Measurements from ENCODE around the gene RAB44. TPM values are rescaled to one million over a fixed set of nuclear protein-coding genes. Genes with fewer than 3 reads are reported as not detected.

RAB44 gene
- total and polyA plus RNA-seq, 9 of the 15 experiments (the other 6 are each of a cell fraction or from before 2014, with no cell fraction given) = not detected

DNA sequence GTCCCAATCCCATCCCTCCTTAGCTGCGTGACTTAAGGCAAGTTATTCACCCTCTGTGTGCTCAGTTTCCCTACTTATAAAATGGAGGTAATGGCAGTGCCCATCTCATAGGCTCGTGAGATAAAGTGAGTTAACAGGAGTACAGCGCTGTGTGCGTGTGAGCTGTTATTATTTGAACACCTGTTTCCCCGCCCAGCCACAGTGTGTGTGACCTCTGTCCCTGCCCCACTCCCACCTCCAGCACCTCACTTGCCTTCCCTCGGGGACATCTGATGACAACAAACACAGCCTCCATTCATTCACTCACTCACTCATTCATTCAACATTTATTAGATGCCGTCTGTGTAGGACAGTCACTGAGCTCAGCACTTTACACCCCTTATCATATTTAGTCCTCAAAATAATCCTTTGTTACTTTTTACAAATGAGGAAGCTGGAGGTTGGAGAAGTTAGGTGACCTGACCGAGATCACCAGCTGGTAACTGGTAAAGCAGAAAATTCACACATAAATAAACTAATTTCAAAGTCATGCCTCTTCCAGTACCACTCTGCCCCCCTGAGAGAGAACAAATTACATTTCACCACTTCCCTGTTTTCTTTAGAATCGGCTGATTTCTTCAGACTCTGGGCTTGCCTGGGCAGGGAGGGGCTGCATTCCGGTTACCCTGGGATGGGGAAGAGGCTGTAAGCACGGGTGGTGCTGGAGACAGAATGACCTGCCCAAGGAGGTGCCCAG is 83.0 kb downstream of the RAB44 start (continued):
- TF ChIP-seq, protein P1, sequence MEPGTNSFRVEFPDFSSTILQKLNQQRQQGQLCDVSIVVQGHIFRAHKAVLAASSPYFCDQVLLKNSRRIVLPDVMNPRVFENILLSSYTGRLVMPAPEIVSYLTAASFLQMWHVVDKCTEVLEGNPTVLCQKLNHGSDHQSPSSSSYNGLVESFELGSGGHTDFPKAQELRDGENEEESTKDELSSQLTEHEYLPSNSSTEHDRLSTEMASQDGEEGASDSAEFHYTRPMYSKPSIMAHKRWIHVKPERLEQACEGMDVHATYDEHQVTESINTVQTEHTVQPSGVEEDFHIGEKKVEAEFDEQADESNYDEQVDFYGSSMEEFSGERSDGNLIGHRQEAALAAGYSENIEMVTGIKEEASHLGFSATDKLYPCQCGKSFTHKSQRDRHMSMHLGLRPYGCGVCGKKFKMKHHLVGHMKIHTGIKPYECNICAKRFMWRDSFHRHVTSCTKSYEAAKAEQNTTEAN (CRISPR knock-in tag; IDR thresholded peaks at IDR 0.05) = no peak
- TF ChIP-seq ESRRB (CRISPR knock-in tag; IDR thresholded peaks at IDR 0.05; ENCODE audit: borderline replicate concordance) (no peak), HLTF (IDR thresholded peaks at IDR 0.05) (no peak), SPI1 (IDR thresholded peaks at IDR 0.05; ENCODE audit: borderline replicate concordance, low read depth, low read length) (peak; percentile 48; the same call in 1 of the 2 replicates), ADNP (tag; IDR thresholded peaks at IDR 0.05) (no peak), HNRNPK (IDR thresholded peaks at IDR 0.05; ENCODE audit: low read depth, low read length, poor library complexity, severe bottlenecking) (no peak), KAT8 (IDR thresholded peaks at IDR 0.05; ENCODE audit: low read depth) (no peak), NONO (IDR thresholded peaks at IDR 0.05; ENCODE audit: low read depth in 2 of 2, low read length in 1 of 2) (no peak)
- TF ChIP-seq, protein P2, sequence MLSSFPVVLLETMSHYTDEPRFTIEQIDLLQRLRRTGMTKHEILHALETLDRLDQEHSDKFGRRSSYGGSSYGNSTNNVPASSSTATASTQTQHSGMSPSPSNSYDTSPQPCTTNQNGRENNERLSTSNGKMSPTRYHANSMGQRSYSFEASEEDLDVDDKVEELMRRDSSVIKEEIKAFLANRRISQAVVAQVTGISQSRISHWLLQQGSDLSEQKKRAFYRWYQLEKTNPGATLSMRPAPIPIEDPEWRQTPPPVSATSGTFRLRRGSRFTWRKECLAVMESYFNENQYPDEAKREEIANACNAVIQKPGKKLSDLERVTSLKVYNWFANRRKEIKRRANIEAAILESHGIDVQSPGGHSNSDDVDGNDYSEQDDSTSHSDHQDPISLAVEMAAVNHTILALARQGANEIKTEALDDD (IDR thresholded peaks at IDR 0.05) = peak; percentile 82
- TF ChIP-seq, protein P3, sequence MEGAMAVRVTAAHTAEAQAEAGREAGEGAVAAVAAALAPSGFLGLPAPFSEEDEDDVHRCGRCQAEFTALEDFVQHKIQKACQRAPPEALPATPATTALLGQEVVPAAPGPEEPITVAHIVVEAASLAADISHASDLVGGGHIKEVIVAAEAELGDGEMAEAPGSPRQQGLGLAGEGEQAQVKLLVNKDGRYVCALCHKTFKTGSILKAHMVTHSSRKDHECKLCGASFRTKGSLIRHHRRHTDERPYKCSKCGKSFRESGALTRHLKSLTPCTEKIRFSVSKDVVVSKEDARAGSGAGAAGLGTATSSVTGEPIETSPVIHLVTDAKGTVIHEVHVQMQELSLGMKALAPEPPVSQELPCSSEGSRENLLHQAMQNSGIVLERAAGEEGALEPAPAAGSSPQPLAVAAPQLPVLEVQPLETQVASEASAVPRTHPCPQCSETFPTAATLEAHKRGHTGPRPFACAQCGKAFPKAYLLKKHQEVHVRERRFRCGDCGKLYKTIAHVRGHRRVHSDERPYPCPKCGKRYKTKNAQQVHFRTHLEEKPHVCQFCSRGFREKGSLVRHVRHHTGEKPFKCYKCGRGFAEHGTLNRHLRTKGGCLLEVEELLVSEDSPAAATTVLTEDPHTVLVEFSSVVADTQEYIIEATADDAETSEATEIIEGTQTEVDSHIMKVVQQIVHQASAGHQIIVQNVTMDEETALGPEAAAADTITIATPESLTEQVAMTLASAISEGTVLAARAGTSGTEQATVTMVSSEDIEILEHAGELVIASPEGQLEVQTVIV (CRISPR knock-in tag; IDR thresholded peaks at IDR 0.05; ENCODE audit: borderline replicate concordance) = no peak
- TF ChIP-seq, protein P4, sequence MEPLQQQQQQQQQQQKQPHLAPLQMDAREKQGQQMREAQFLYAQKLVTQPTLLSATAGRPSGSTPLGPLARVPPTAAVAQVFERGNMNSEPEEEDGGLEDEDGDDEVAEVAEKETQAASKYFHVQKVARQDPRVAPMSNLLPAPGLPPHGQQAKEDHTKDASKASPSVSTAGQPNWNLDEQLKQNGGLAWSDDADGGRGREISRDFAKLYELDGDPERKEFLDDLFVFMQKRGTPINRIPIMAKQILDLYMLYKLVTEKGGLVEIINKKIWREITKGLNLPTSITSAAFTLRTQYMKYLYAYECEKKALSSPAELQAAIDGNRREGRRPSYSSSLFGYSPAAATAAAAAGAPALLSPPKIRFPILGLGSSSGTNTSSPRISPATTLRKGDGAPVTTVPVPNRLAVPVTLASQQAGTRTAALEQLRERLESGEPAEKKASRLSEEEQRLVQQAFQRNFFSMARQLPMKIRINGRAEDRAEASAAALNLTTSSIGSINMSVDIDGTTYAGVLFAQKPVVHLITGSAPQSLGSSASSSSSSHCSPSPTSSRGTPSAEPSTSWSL (CRISPR knock-in tag; IDR thresholded peaks at IDR 0.05; ENCODE audit: borderline replicate concordance) = no peak

Measured in K562 (cell line).